WTC11 (cell line): ENCODE results near the gene ZSCAN18. TPM values are rescaled to one million over a fixed set of nuclear protein-coding genes. Genes with fewer than 3 reads are reported as not detected.

Source experiments
- CBFB ChIP-seq: sonication (generic); formaldehyde crosslinking; IDR thresholded peaks from 2 replicates; pipeline ENCODE4 v1.8.1; 2022; ENCODE audit warnings: mild to moderate bottlenecking, low read depth, missing genetic modification reagents
- FOXK1 ChIP-seq: sonication (generic); formaldehyde crosslinking; IDR thresholded peaks from 2 replicates; pipeline ENCODE4 v1.8.0; 2022; ENCODE audit warnings: mild to moderate bottlenecking, moderate library complexity, missing genetic modification reagents
- FOXP1 ChIP-seq: sonication (generic); formaldehyde crosslinking; IDR thresholded peaks from 2 replicates; pipeline ENCODE4 v1.8.0; 2022; ENCODE audit warnings: missing genetic modification reagents, mild to moderate bottlenecking, moderate library complexity, borderline replicate concordance
- FOXP4 ChIP-seq: sonication (generic); formaldehyde crosslinking; IDR thresholded peaks from 2 replicates; pipeline ENCODE4 v1.8.0; 2022; ENCODE audit warnings: mild to moderate bottlenecking, missing genetic modification reagents
- JUN ChIP-seq: sonication (generic); formaldehyde crosslinking; IDR thresholded peaks from 2 replicates; pipeline ENCODE4 v1.8.0; 2023; ENCODE audit warnings: mild to moderate bottlenecking, missing genetic modification reagents
- NR3C1 ChIP-seq: sonication (generic); formaldehyde crosslinking; conservative IDR thresholded peaks from 2 replicates; pipeline ENCODE4 v1.8.1; 2023; ENCODE audit warnings: low read depth, mild to moderate bottlenecking, missing genetic modification reagents
- SMAD3 ChIP-seq: sonication (generic); formaldehyde crosslinking; IDR thresholded peaks from 2 replicates; pipeline ENCODE4 v1.8.0; 2022; ENCODE audit warnings: missing genetic modification reagents, mild to moderate bottlenecking, borderline replicate concordance
- ZBTB43 ChIP-seq: sonication (generic); formaldehyde crosslinking; IDR thresholded peaks from 2 replicates; pipeline ENCODE4 v1.8.1; 2023; ENCODE audit warnings: mild to moderate bottlenecking, missing genetic modification reagents
- ZNF396 ChIP-seq: fragments of 250-450 bp; sonication (Bioruptor Pico); IDR thresholded peaks from 2 replicates; pipeline ENCODE4 v1.8.0; 2021; ENCODE audit warnings: mild to moderate bottlenecking, moderate library complexity, borderline replicate concordance
- ZNF425 ChIP-seq: fragments of 250-450 bp; sonication (Bioruptor Pico); conservative IDR thresholded peaks from 2 replicates; pipeline ENCODE4 v1.9.0; 2021; ENCODE audit warnings: mild to moderate bottlenecking
- ZNF532 ChIP-seq: fragments of 250-450 bp; sonication (Bioruptor Pico); IDR thresholded peaks from 2 replicates; pipeline ENCODE4 v1.9.0; 2021; ENCODE audit warnings: mild to moderate bottlenecking, borderline replicate concordance
- total RNA-seq: library from RNA; stranded (reverse); gene quantifications from 3 replicates; pipeline ENCODE4 v1.2.3, GENCODE V29; 2021
- TF ChIP-seq, protein P1 (sequence below): sonication (generic); formaldehyde crosslinking; IDR thresholded peaks from 2 replicates; pipeline ENCODE4 v1.8.1; 2023; ENCODE audit warnings: mild to moderate bottlenecking, missing genetic modification reagents, moderate library complexity
- TF ChIP-seq, protein P2 (sequence below): sonication (generic); formaldehyde crosslinking; IDR thresholded peaks from 2 replicates; pipeline ENCODE4 v1.8.1; 2023; ENCODE audit warnings: mild to moderate bottlenecking, missing genetic modification reagents, moderate library complexity
- TF ChIP-seq, protein P3 (sequence below): sonication (generic); formaldehyde crosslinking; IDR thresholded peaks from 2 replicates; pipeline ENCODE4 v1.8.1; 2023; ENCODE audit warnings: mild to moderate bottlenecking, missing genetic modification reagents, borderline replicate concordance
- TF ChIP-seq, protein P4 (sequence below): fragments of 250-450 bp; sonication (Bioruptor Pico); IDR thresholded peaks from 2 replicates; pipeline ENCODE4 v1.9.0; 2021; ENCODE audit warnings: mild to moderate bottlenecking
- TF ChIP-seq, protein P5 (sequence below): sonication (generic); formaldehyde crosslinking; IDR thresholded peaks from 2 replicates; pipeline ENCODE4 v1.8.0; 2022; ENCODE audit warnings: mild to moderate bottlenecking, missing genetic modification reagents

ZSCAN18 gene
- total RNA-seq, 1 experiment from 2014 or later = 55.9 TPM

- no peak for TF ChIP-seq SMAD3 (CRISPR knock-in tag)
- TF ChIP-seq, protein P1, sequence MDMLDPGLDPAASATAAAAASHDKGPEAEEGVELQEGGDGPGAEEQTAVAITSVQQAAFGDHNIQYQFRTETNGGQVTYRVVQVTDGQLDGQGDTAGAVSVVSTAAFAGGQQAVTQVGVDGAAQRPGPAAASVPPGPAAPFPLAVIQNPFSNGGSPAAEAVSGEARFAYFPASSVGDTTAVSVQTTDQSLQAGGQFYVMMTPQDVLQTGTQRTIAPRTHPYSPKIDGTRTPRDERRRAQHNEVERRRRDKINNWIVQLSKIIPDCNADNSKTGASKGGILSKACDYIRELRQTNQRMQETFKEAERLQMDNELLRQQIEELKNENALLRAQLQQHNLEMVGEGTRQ (CRISPR knock-in tag) = peak; percentile 91
- TF ChIP-seq ZNF532 (CRISPR knock-in tag) = no peak
- no peak for TF ChIP-seq ZNF425 (CRISPR knock-in tag)
- no peak for TF ChIP-seq FOXP1 (CRISPR knock-in tag)
- no peak for TF ChIP-seq NR3C1 (CRISPR knock-in tag)
- TF ChIP-seq, protein P2, sequence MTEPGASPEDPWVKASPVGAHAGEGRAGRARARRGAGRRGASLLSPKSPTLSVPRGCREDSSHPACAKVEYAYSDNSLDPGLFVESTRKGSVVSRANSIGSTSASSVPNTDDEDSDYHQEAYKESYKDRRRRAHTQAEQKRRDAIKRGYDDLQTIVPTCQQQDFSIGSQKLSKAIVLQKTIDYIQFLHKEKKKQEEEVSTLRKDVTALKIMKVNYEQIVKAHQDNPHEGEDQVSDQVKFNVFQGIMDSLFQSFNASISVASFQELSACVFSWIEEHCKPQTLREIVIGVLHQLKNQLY (CRISPR knock-in tag) = no peak
- TF ChIP-seq CBFB (CRISPR knock-in tag) = 0 out of 2 replicates have a peak, but pooled peaks have one; percentile 55
- TF ChIP-seq, protein P3, sequence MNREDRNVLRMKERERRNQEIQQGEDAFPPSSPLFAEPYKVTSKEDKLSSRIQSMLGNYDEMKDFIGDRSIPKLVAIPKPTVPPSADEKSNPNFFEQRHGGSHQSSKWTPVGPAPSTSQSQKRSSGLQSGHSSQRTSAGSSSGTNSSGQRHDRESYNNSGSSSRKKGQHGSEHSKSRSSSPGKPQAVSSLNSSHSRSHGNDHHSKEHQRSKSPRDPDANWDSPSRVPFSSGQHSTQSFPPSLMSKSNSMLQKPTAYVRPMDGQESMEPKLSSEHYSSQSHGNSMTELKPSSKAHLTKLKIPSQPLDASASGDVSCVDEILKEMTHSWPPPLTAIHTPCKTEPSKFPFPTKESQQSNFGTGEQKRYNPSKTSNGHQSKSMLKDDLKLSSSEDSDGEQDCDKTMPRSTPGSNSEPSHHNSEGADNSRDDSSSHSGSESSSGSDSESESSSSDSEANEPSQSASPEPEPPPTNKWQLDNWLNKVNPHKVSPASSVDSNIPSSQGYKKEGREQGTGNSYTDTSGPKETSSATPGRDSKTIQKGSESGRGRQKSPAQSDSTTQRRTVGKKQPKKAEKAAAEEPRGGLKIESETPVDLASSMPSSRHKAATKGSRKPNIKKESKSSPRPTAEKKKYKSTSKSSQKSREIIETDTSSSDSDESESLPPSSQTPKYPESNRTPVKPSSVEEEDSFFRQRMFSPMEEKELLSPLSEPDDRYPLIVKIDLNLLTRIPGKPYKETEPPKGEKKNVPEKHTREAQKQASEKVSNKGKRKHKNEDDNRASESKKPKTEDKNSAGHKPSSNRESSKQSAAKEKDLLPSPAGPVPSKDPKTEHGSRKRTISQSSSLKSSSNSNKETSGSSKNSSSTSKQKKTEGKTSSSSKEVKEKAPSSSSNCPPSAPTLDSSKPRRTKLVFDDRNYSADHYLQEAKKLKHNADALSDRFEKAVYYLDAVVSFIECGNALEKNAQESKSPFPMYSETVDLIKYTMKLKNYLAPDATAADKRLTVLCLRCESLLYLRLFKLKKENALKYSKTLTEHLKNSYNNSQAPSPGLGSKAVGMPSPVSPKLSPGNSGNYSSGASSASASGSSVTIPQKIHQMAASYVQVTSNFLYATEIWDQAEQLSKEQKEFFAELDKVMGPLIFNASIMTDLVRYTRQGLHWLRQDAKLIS (CRISPR knock-in tag) = no peak
- TF ChIP-seq, protein P4, sequence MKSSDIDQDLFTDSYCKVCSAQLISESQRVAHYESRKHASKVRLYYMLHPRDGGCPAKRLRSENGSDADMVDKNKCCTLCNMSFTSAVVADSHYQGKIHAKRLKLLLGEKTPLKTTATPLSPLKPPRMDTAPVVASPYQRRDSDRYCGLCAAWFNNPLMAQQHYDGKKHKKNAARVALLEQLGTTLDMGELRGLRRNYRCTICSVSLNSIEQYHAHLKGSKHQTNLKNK (CRISPR knock-in tag) = no peak
- TF ChIP-seq ZNF396 (CRISPR knock-in tag) = no peak
- TF ChIP-seq, protein P5, sequence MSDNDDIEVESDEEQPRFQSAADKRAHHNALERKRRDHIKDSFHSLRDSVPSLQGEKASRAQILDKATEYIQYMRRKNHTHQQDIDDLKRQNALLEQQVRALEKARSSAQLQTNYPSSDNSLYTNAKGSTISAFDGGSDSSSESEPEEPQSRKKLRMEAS (CRISPR knock-in tag) = peak; percentile 79
- TF ChIP-seq JUN (CRISPR knock-in tag) = no peak; the same call in 1 of the 2 replicates
- no peak for TF ChIP-seq FOXP4 (CRISPR knock-in tag)
- TF ChIP-seq FOXK1 = peak; percentile 91
- no peak for TF ChIP-seq ZBTB43 (CRISPR knock-in tag)
Observed at GRCh38 chr19:58097781-58098681, at the start of gene ZSCAN18 (continued).
